ENCODE measurements around the gene ARHGEF12.

- TF ChIP-seq CTCF (IDR thresholded peaks at IDR 0.05) (no peak), EZH2 (IDR thresholded peaks at IDR 0.05; ENCODE audit: borderline replicate concordance, insufficient read depth, low read depth, low read length, poor library complexity, severe bottlenecking) (no peak)
These were observed 10.0 kb downstream of the ARHGEF12 start for GRCh38 chr11:120346233-120346632.
